WTC11 (cell line): ENCODE data around the gene KAT7. TPM values are rescaled to one million over a fixed set of nuclear protein-coding genes. Genes with fewer than 3 reads are reported as not detected.

Experiments used
- ATAC-seq: fragments of 200-7000 bp; cut with Tn5 transposase; 2 replicates; pipeline ENCODE4 v1.10.0; 2021; ENCODE audit warnings: mild to moderate bottlenecking, moderate library complexity
- CTCF ChIA-PET: fragments of 300-600 bp; sonication (Branson Sonifier 250); formaldehyde crosslinking; loops from one replicate; lab custom pipeline; 2021; ENCODE audit warnings: antibody characterized with exemption; lab: Charles Lee
- POLR2A ChIA-PET: fragments of 350-600 bp; sonication (Branson Sonifier 250); formaldehyde crosslinking; loops from one replicate; lab custom pipeline; 2021; ENCODE audit warnings: antibody characterized with exemption; lab: Charles Lee
- DNase-seq: peaks from one replicate; pipeline ENCODE4 v3.0.0; 2021; ENCODE audit warnings: low spot score
- H3K27ac Mint-ChIP-seq: 2 replicates; pipeline ENCODE4 v1.8.0; 2021; ENCODE audit warnings: mixed read lengths
- H3K27me3 Mint-ChIP-seq: 2 replicates; pipeline ENCODE4 v1.8.0; 2021; ENCODE audit warnings: low read depth, mild to moderate bottlenecking, moderate library complexity, mixed read lengths
- H3K36me3 Mint-ChIP-seq: 2 replicates; pipeline ENCODE4 v1.8.0; 2021; ENCODE audit warnings: mixed read lengths
- H3K4me1 Mint-ChIP-seq: 2 replicates; pipeline ENCODE4 v1.8.0; 2022; ENCODE audit warnings: mixed read lengths
- H3K4me3 Mint-ChIP-seq: 2 replicates; pipeline ENCODE4 v1.8.0; 2021; ENCODE audit warnings: mild to moderate bottlenecking, moderate library complexity, mixed read lengths
- H3K9me3 Mint-ChIP-seq: 2 replicates; pipeline ENCODE4 v1.8.0; 2021; ENCODE audit warnings: mixed read lengths
- CREM ChIP-seq: sonication (generic); formaldehyde crosslinking; IDR thresholded peaks from 2 replicates; pipeline ENCODE4 v1.8.1; 2022; ENCODE audit warnings: mild to moderate bottlenecking, missing genetic modification reagents, moderate library complexity
- FOXP1 ChIP-seq: sonication (generic); formaldehyde crosslinking; IDR thresholded peaks from 2 replicates; pipeline ENCODE4 v1.8.0; 2022; ENCODE audit warnings: missing genetic modification reagents, mild to moderate bottlenecking, moderate library complexity, borderline replicate concordance
- SP1 ChIP-seq: sonication (generic); formaldehyde crosslinking; conservative IDR thresholded peaks from 2 replicates; pipeline ENCODE4 v1.8.1; 2022; ENCODE audit warnings: missing genetic modification reagents
- TCF7 ChIP-seq: sonication (generic); formaldehyde crosslinking; IDR thresholded peaks from 2 replicates; pipeline ENCODE4 v1.8.0; 2022; ENCODE audit warnings: mild to moderate bottlenecking, low read depth, missing genetic modification reagents, moderate library complexity
- ZNF396 ChIP-seq: fragments of 250-450 bp; sonication (Bioruptor Pico); IDR thresholded peaks from 2 replicates; pipeline ENCODE4 v1.8.0; 2021; ENCODE audit warnings: mild to moderate bottlenecking, moderate library complexity, borderline replicate concordance
- total RNA-seq: library from RNA; stranded (reverse); gene quantifications from 3 replicates; pipeline ENCODE4 v1.2.3, GENCODE V29; 2021
- TF ChIP-seq, protein P1 (sequence below): sonication (generic); formaldehyde crosslinking; IDR thresholded peaks from 2 replicates; pipeline ENCODE4 v1.8.1; 2022; ENCODE audit warnings: missing genetic modification reagents, borderline replicate concordance
- TF ChIP-seq, protein P2 (sequence below): fragments of 250-450 bp; sonication (Bioruptor Pico); IDR thresholded peaks from 2 replicates; pipeline ENCODE4 v2.1.2; 2022; ENCODE audit warnings: mild to moderate bottlenecking, moderate library complexity
- TF ChIP-seq, protein P3 (sequence below): fragments of 250-450 bp; sonication (Bioruptor Pico); IDR thresholded peaks from 2 replicates; pipeline ENCODE4 v1.9.0; 2021; ENCODE audit warnings: mild to moderate bottlenecking
- TF ChIP-seq, protein P4 (sequence below): sonication (generic); formaldehyde crosslinking; IDR thresholded peaks from 2 replicates; pipeline ENCODE4 v1.8.0; 2022; ENCODE audit warnings: missing genetic modification reagents
- TF ChIP-seq, protein P5 (sequence below): sonication (generic); formaldehyde crosslinking; conservative IDR thresholded peaks from 2 replicates; pipeline ENCODE4 v1.8.1; 2023; ENCODE audit warnings: mild to moderate bottlenecking, low read depth, missing genetic modification reagents, moderate library complexity
- TF ChIP-seq, protein P6 (sequence below): sonication (generic); formaldehyde crosslinking; IDR thresholded peaks from 2 replicates; pipeline ENCODE4 v1.8.1; 2023; ENCODE audit warnings: mild to moderate bottlenecking, moderate library complexity, missing genetic modification reagents
- TF ChIP-seq, protein P7 (sequence below): sonication (generic); formaldehyde crosslinking; IDR thresholded peaks from 2 replicates; pipeline ENCODE4 v1.8.1; 2023; ENCODE audit warnings: mild to moderate bottlenecking, missing genetic modification reagents, borderline replicate concordance
- TF ChIP-seq, protein P8 (sequence below): sonication (generic); formaldehyde crosslinking; IDR thresholded peaks from 2 replicates; pipeline ENCODE4 v1.8.0; 2023; ENCODE audit warnings: mild to moderate bottlenecking, missing genetic modification reagents
- TF ChIP-seq, protein P9 (sequence below): sonication (generic); formaldehyde crosslinking; IDR thresholded peaks from 2 replicates; pipeline ENCODE4 v1.8.1; 2022; ENCODE audit warnings: mild to moderate bottlenecking, moderate library complexity, missing genetic modification reagents

KAT7 gene
- total RNA-seq, 1 experiment from 2014 or later, result 199 TPM

DNA sequence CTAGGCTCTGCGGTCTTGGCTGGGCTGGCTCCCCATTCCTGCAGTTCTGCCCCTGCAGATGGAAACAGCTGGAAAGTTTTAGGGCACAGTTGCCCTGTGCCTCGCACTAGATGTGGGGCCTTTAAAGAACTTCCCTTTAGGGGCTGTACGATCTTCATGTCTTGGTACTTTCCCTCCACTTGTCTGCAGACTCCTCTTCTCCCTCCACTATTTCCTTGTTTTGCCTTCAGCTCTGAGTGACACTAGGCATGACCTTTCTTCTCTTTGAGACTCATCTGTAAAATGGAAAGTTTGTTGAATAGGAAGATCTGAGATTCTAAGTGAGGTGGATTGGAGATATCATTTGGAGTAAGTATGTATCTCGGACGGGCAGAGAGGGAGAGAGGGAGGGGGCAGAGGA, 65.6 kb downstream of the KAT7 start:
- POLR2A ChIA-PET, result no interaction called here
- no peaks in the 10 kb centered on the region for H3K36me3 Mint-ChIP-seq
- no peaks in the 10 kb centered on the region for H3K9me3 Mint-ChIP-seq
- H3K4me3 Mint-ChIP-seq, result no peak overlapping the region
- peaks cover 56% of the 10 kb centered on the region for H3K27me3 Mint-ChIP-seq
- peaks cover 14% of the 10 kb centered on the region for H3K4me1 Mint-ChIP-seq
- DNase-seq, result no peak
- no peak for ATAC-seq
- H3K27ac Mint-ChIP-seq, result no peak overlapping the region
- CTCF ChIA-PET, result interaction anchor here (6.4 kb wide), 1 partner anchor 143 kb away, joined by 58 read pairs; the partner anchor contains the start of gene DLX3
- TF ChIP-seq, protein P1, sequence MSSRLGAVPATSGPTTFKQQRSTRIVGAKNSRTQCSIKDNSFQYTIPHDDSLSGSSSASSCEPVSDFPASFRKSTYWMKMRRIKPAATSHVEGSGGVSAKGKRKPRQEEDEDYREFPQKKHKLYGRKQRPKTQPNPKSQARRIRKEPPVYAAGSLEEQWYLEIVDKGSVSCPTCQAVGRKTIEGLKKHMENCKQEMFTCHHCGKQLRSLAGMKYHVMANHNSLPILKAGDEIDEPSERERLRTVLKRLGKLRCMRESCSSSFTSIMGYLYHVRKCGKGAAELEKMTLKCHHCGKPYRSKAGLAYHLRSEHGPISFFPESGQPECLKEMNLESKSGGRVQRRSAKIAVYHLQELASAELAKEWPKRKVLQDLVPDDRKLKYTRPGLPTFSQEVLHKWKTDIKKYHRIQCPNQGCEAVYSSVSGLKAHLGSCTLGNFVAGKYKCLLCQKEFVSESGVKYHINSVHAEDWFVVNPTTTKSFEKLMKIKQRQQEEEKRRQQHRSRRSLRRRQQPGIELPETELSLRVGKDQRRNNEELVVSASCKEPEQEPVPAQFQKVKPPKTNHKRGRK, result no peak
- TF ChIP-seq FOXP1 (no peak), SP1 (no peak), ZNF396 (no peak), CREM (no peak), TCF7 (no peak)
- TF ChIP-seq, protein P2, sequence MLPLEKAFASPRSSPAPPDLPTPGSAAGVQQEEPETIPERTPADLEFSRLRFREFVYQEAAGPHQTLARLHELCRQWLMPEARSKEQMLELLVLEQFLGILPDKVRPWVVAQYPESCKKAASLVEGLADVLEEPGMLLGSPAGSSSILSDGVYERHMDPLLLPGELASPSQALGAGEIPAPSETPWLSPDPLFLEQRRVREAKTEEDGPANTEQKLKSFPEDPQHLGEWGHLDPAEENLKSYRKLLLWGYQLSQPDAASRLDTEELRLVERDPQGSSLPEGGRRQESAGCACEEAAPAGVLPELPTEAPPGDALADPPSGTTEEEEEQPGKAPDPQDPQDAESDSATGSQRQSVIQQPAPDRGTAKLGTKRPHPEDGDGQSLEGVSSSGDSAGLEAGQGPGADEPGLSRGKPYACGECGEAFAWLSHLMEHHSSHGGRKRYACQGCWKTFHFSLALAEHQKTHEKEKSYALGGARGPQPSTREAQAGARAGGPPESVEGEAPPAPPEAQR (CRISPR knock-in tag), result no peak
- TF ChIP-seq, protein P3, sequence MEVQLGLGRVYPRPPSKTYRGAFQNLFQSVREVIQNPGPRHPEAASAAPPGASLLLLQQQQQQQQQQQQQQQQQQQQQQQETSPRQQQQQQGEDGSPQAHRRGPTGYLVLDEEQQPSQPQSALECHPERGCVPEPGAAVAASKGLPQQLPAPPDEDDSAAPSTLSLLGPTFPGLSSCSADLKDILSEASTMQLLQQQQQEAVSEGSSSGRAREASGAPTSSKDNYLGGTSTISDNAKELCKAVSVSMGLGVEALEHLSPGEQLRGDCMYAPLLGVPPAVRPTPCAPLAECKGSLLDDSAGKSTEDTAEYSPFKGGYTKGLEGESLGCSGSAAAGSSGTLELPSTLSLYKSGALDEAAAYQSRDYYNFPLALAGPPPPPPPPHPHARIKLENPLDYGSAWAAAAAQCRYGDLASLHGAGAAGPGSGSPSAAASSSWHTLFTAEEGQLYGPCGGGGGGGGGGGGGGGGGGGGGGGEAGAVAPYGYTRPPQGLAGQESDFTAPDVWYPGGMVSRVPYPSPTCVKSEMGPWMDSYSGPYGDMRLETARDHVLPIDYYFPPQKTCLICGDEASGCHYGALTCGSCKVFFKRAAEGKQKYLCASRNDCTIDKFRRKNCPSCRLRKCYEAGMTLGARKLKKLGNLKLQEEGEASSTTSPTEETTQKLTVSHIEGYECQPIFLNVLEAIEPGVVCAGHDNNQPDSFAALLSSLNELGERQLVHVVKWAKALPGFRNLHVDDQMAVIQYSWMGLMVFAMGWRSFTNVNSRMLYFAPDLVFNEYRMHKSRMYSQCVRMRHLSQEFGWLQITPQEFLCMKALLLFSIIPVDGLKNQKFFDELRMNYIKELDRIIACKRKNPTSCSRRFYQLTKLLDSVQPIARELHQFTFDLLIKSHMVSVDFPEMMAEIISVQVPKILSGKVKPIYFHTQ (CRISPR knock-in tag), result no peak
- TF ChIP-seq, protein P4, sequence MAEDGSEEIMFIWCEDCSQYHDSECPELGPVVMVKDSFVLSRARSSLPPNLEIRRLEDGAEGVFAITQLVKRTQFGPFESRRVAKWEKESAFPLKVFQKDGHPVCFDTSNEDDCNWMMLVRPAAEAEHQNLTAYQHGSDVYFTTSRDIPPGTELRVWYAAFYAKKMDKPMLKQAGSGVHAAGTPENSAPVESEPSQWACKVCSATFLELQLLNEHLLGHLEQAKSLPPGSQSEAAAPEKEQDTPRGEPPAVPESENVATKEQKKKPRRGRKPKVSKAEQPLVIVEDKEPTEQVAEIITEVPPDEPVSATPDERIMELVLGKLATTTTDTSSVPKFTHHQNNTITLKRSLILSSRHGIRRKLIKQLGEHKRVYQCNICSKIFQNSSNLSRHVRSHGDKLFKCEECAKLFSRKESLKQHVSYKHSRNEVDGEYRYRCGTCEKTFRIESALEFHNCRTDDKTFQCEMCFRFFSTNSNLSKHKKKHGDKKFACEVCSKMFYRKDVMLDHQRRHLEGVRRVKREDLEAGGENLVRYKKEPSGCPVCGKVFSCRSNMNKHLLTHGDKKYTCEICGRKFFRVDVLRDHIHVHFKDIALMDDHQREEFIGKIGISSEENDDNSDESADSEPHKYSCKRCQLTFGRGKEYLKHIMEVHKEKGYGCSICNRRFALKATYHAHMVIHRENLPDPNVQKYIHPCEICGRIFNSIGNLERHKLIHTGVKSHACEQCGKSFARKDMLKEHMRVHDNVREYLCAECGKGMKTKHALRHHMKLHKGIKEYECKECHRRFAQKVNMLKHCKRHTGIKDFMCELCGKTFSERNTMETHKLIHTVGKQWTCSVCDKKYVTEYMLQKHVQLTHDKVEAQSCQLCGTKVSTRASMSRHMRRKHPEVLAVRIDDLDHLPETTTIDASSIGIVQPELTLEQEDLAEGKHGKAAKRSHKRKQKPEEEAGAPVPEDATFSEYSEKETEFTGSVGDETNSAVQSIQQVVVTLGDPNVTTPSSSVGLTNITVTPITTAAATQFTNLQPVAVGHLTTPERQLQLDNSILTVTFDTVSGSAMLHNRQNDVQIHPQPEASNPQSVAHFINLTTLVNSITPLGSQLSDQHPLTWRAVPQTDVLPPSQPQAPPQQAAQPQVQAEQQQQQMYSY (CRISPR knock-in tag), result no peak
- TF ChIP-seq, protein P5, sequence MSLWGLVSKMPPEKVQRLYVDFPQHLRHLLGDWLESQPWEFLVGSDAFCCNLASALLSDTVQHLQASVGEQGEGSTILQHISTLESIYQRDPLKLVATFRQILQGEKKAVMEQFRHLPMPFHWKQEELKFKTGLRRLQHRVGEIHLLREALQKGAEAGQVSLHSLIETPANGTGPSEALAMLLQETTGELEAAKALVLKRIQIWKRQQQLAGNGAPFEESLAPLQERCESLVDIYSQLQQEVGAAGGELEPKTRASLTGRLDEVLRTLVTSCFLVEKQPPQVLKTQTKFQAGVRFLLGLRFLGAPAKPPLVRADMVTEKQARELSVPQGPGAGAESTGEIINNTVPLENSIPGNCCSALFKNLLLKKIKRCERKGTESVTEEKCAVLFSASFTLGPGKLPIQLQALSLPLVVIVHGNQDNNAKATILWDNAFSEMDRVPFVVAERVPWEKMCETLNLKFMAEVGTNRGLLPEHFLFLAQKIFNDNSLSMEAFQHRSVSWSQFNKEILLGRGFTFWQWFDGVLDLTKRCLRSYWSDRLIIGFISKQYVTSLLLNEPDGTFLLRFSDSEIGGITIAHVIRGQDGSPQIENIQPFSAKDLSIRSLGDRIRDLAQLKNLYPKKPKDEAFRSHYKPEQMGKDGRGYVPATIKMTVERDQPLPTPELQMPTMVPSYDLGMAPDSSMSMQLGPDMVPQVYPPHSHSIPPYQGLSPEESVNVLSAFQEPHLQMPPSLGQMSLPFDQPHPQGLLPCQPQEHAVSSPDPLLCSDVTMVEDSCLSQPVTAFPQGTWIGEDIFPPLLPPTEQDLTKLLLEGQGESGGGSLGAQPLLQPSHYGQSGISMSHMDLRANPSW (CRISPR knock-in tag), result no peak
- TF ChIP-seq, protein P6, sequence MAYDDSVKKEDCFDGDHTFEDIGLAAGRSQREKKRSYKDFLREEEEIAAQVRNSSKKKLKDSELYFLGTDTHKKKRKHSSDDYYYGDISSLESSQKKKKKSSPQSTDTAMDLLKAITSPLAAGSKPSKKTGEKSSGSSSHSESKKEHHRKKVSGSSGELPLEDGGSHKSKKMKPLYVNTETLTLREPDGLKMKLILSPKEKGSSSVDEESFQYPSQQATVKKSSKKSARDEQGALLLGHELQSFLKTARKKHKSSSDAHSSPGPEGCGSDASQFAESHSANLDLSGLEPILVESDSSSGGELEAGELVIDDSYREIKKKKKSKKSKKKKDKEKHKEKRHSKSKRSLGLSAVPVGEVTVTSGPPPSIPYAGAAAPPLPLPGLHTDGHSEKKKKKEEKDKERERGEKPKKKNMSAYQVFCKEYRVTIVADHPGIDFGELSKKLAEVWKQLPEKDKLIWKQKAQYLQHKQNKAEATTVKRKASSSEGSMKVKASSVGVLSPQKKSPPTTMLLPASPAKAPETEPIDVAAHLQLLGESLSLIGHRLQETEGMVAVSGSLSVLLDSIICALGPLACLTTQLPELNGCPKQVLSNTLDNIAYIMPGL (CRISPR knock-in tag), result no peak
- TF ChIP-seq, protein P7, sequence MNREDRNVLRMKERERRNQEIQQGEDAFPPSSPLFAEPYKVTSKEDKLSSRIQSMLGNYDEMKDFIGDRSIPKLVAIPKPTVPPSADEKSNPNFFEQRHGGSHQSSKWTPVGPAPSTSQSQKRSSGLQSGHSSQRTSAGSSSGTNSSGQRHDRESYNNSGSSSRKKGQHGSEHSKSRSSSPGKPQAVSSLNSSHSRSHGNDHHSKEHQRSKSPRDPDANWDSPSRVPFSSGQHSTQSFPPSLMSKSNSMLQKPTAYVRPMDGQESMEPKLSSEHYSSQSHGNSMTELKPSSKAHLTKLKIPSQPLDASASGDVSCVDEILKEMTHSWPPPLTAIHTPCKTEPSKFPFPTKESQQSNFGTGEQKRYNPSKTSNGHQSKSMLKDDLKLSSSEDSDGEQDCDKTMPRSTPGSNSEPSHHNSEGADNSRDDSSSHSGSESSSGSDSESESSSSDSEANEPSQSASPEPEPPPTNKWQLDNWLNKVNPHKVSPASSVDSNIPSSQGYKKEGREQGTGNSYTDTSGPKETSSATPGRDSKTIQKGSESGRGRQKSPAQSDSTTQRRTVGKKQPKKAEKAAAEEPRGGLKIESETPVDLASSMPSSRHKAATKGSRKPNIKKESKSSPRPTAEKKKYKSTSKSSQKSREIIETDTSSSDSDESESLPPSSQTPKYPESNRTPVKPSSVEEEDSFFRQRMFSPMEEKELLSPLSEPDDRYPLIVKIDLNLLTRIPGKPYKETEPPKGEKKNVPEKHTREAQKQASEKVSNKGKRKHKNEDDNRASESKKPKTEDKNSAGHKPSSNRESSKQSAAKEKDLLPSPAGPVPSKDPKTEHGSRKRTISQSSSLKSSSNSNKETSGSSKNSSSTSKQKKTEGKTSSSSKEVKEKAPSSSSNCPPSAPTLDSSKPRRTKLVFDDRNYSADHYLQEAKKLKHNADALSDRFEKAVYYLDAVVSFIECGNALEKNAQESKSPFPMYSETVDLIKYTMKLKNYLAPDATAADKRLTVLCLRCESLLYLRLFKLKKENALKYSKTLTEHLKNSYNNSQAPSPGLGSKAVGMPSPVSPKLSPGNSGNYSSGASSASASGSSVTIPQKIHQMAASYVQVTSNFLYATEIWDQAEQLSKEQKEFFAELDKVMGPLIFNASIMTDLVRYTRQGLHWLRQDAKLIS (CRISPR knock-in tag), result no peak
- TF ChIP-seq, protein P8, sequence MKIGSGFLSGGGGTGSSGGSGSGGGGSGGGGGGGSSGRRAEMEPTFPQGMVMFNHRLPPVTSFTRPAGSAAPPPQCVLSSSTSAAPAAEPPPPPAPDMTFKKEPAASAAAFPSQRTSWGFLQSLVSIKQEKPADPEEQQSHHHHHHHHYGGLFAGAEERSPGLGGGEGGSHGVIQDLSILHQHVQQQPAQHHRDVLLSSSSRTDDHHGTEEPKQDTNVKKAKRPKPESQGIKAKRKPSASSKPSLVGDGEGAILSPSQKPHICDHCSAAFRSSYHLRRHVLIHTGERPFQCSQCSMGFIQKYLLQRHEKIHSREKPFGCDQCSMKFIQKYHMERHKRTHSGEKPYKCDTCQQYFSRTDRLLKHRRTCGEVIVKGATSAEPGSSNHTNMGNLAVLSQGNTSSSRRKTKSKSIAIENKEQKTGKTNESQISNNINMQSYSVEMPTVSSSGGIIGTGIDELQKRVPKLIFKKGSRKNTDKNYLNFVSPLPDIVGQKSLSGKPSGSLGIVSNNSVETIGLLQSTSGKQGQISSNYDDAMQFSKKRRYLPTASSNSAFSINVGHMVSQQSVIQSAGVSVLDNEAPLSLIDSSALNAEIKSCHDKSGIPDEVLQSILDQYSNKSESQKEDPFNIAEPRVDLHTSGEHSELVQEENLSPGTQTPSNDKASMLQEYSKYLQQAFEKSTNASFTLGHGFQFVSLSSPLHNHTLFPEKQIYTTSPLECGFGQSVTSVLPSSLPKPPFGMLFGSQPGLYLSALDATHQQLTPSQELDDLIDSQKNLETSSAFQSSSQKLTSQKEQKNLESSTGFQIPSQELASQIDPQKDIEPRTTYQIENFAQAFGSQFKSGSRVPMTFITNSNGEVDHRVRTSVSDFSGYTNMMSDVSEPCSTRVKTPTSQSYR (CRISPR knock-in tag), result no peak
- TF ChIP-seq, protein P9, sequence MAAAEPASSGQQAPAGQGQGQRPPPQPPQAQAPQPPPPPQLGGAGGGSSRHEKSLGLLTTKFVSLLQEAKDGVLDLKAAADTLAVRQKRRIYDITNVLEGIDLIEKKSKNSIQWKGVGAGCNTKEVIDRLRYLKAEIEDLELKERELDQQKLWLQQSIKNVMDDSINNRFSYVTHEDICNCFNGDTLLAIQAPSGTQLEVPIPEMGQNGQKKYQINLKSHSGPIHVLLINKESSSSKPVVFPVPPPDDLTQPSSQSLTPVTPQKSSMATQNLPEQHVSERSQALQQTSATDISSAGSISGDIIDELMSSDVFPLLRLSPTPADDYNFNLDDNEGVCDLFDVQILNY, result no peak
